WTC11 (cell line): ENCODE results near the gene PRR35. TPM values are rescaled to one million over a fixed set of nuclear protein-coding genes. Genes with fewer than 3 reads are reported as not detected.

Source experiments
- ATAC-seq: fragments of 200-7000 bp; cut with Tn5 transposase; 2 replicates; pipeline ENCODE4 v1.10.0; 2021; ENCODE audit warnings: mild to moderate bottlenecking, moderate library complexity
- CTCF ChIA-PET: fragments of 300-600 bp; sonication (Branson Sonifier 250); formaldehyde crosslinking; loops from one replicate; lab custom pipeline; 2021; ENCODE audit warnings: antibody characterized with exemption; lab: Charles Lee
- POLR2A ChIA-PET: fragments of 350-600 bp; sonication (Branson Sonifier 250); formaldehyde crosslinking; loops from one replicate; lab custom pipeline; 2021; ENCODE audit warnings: antibody characterized with exemption; lab: Charles Lee
- DNase-seq: peaks from one replicate; pipeline ENCODE4 v3.0.0; 2021; ENCODE audit warnings: low spot score
- H3K27ac Mint-ChIP-seq: 2 replicates; pipeline ENCODE4 v1.8.0; 2021; ENCODE audit warnings: mixed read lengths
- H3K27me3 Mint-ChIP-seq: 2 replicates; pipeline ENCODE4 v1.8.0; 2021; ENCODE audit warnings: low read depth, mild to moderate bottlenecking, moderate library complexity, mixed read lengths
- H3K36me3 Mint-ChIP-seq: 2 replicates; pipeline ENCODE4 v1.8.0; 2021; ENCODE audit warnings: mixed read lengths
- H3K4me1 Mint-ChIP-seq: 2 replicates; pipeline ENCODE4 v1.8.0; 2022; ENCODE audit warnings: mixed read lengths
- H3K4me3 Mint-ChIP-seq: 2 replicates; pipeline ENCODE4 v1.8.0; 2021; ENCODE audit warnings: mild to moderate bottlenecking, moderate library complexity, mixed read lengths
- H3K9me3 Mint-ChIP-seq: 2 replicates; pipeline ENCODE4 v1.8.0; 2021; ENCODE audit warnings: mixed read lengths
- ATF6 ChIP-seq: sonication (generic); formaldehyde crosslinking; IDR thresholded peaks from 2 replicates; pipeline ENCODE4 v1.8.1; 2023; ENCODE audit warnings: mild to moderate bottlenecking, missing genetic modification reagents
- CBFB ChIP-seq: sonication (generic); formaldehyde crosslinking; IDR thresholded peaks from 2 replicates; pipeline ENCODE4 v1.8.1; 2022; ENCODE audit warnings: mild to moderate bottlenecking, low read depth, missing genetic modification reagents
- E2F1 ChIP-seq: sonication (generic); formaldehyde crosslinking; IDR thresholded peaks from 2 replicates; pipeline ENCODE4 v1.8.0; 2022; ENCODE audit warnings: mild to moderate bottlenecking, missing genetic modification reagents
- ESRRA ChIP-seq: sonication (generic); formaldehyde crosslinking; IDR thresholded peaks from 2 replicates; pipeline ENCODE4 v1.8.1; 2022; ENCODE audit warnings: mild to moderate bottlenecking, missing genetic modification reagents, borderline replicate concordance
- FOXJ3 ChIP-seq: sonication (generic); formaldehyde crosslinking; IDR thresholded peaks from 2 replicates; pipeline ENCODE4 v1.9.0; 2021; ENCODE audit warnings: missing genetic modification reagents, mild to moderate bottlenecking, borderline replicate concordance
- FOXK1 ChIP-seq: sonication (generic); formaldehyde crosslinking; IDR thresholded peaks from 2 replicates; pipeline ENCODE4 v1.8.0; 2022; ENCODE audit warnings: mild to moderate bottlenecking, moderate library complexity, missing genetic modification reagents
- FOXP4 ChIP-seq: sonication (generic); formaldehyde crosslinking; IDR thresholded peaks from 2 replicates; pipeline ENCODE4 v1.8.0; 2022; ENCODE audit warnings: mild to moderate bottlenecking, missing genetic modification reagents
- NR3C1 ChIP-seq: sonication (generic); formaldehyde crosslinking; conservative IDR thresholded peaks from 2 replicates; pipeline ENCODE4 v1.8.1; 2023; ENCODE audit warnings: low read depth, mild to moderate bottlenecking, missing genetic modification reagents
- RELA ChIP-seq: sonication (generic); formaldehyde crosslinking; IDR thresholded peaks from 2 replicates; pipeline ENCODE4 v1.8.1; 2022; ENCODE audit warnings: missing genetic modification reagents, mild to moderate bottlenecking, borderline replicate concordance
- STAT6 ChIP-seq: sonication (generic); formaldehyde crosslinking; conservative IDR thresholded peaks from 2 replicates; pipeline ENCODE4 v1.8.1; 2023; ENCODE audit warnings: mild to moderate bottlenecking, low read depth, missing genetic modification reagents, moderate library complexity
- USF1 ChIP-seq: sonication (generic); formaldehyde crosslinking; IDR thresholded peaks from 2 replicates; pipeline ENCODE4 v1.8.0; 2022; ENCODE audit warnings: mild to moderate bottlenecking, missing genetic modification reagents
- ZMAT4 ChIP-seq: fragments of 250-450 bp; sonication (Bioruptor Pico); IDR thresholded peaks from 2 replicates; pipeline ENCODE4 v1.9.0; 2021; ENCODE audit warnings: mild to moderate bottlenecking
- ZNF263 ChIP-seq: sonication (generic); formaldehyde crosslinking; IDR thresholded peaks from 2 replicates; pipeline ENCODE4 v1.8.1; 2022; ENCODE audit warnings: low read depth, mild to moderate bottlenecking, moderate library complexity, missing genetic modification reagents
- ZNF396 ChIP-seq: fragments of 250-450 bp; sonication (Bioruptor Pico); IDR thresholded peaks from 2 replicates; pipeline ENCODE4 v1.8.0; 2021; ENCODE audit warnings: mild to moderate bottlenecking, moderate library complexity, borderline replicate concordance
- ZNF425 ChIP-seq: fragments of 250-450 bp; sonication (Bioruptor Pico); conservative IDR thresholded peaks from 2 replicates; pipeline ENCODE4 v1.9.0; 2021; ENCODE audit warnings: mild to moderate bottlenecking
- ZNF512 ChIP-seq: sonication (generic); formaldehyde crosslinking; IDR thresholded peaks from 2 replicates; pipeline ENCODE4 v1.8.1; 2022; ENCODE audit warnings: missing genetic modification reagents, borderline replicate concordance
- ZSCAN18 ChIP-seq: fragments of 250-450 bp; sonication (Bioruptor Pico); IDR thresholded peaks from 2 replicates; pipeline ENCODE4 v2.1.2; 2022; ENCODE audit warnings: mild to moderate bottlenecking, moderate library complexity
- total RNA-seq: library from RNA; stranded (reverse); gene quantifications from 3 replicates; pipeline ENCODE4 v1.2.3, GENCODE V29; 2021

Gene PRR35
- total RNA-seq, 1 experiment from 2014 or later = 0.72 TPM

- TF ChIP-seq ZNF425 (CRISPR knock-in tag) = no peak
- no peak for TF ChIP-seq ATF6 (CRISPR knock-in tag)
- TF ChIP-seq E2F1 = no peak
- TF ChIP-seq USF1 (CRISPR knock-in tag) = no peak
- no peak for TF ChIP-seq NR3C1 (CRISPR knock-in tag)
- no peak for TF ChIP-seq FOXP4
- TF ChIP-seq CBFB (CRISPR knock-in tag) = no peak
- TF ChIP-seq RELA = no peak
- TF ChIP-seq ZSCAN18 (CRISPR knock-in tag) = no peak
- TF ChIP-seq ZNF512 = no peak
These were observed 43.9 kb upstream of the PRR35 start (continued) for GRCh38 chr16:516301-516700.

GRCh38 chr16:518858-519257 is 41.3 kb upstream of the PRR35 start:
- POLR2A ChIA-PET = no interaction called here
- H3K27me3 Mint-ChIP-seq = no peaks in the 10 kb centered on the region
- H3K9me3 Mint-ChIP-seq = no peaks in the 10 kb centered on the region
- no peak overlapping the region for H3K27ac Mint-ChIP-seq
- no peaks in the 10 kb centered on the region for H3K4me1 Mint-ChIP-seq
- peaks cover 2% of the 10 kb centered on the region; the same call in 1 of the 2 replicates for H3K36me3 Mint-ChIP-seq
- no peak for TF ChIP-seq ZNF263 (CRISPR knock-in tag)
- no peak for TF ChIP-seq FOXK1 (CRISPR knock-in tag)
- no peak for TF ChIP-seq ZNF396
- TF ChIP-seq FOXP4 = no peak
- no peak for TF ChIP-seq FOXJ3 (CRISPR knock-in tag)
- no peak for TF ChIP-seq ZMAT4 (CRISPR knock-in tag)
- no peak for TF ChIP-seq ESRRA (CRISPR knock-in tag)
- TF ChIP-seq STAT6 (CRISPR knock-in tag) = no peak
- CTCF ChIA-PET = interaction anchor here (1.0 to 1.7 kb wide), 3 partner anchors 23 to 129 kb away, joined by 3 to 4 read pairs (median 4); no protein-coding TSS in a partner anchor
- DNase-seq (no peak), ATAC-seq (no peak)
- H3K4me3 Mint-ChIP-seq = no peak overlapping the region
